T-helper 17 cell (primary cell): Measurements from ENCODE around the gene AATF. TPM values are rescaled to one million over a fixed set of nuclear protein-coding genes. Genes with fewer than 3 reads are reported as not detected.

Source experiments
- ATAC-seq: fragments of 150-1000 bp; cut with Tn5 transposase; 2 replicates; pipeline ENCODE4 v1.10.0; 2021; ENCODE audit warnings: mild to moderate bottlenecking, moderate library complexity
- DNase-seq, 3 donors: peaks; one replicate each; pipeline versions ENCODE4 v3.0.0 to v3.0.0-alpha.2; 2020 to 2021
- H3K9me3 ChIP-seq: one replicate; pipeline ENCODE4 v1.7.0; 2013; ENCODE audit warnings: low read length, mild to moderate bottlenecking; ENCODE audit not compliant: control insufficient read depth, poor library complexity, severe bottlenecking
- H3K27ac Mint-ChIP-seq: one replicate; pipeline ENCODE4 v1.8.0; 2022; ENCODE audit warnings: mild to moderate bottlenecking, moderate library complexity, mixed read lengths
- H3K27me3 Mint-ChIP-seq: one replicate; pipeline ENCODE4 v1.8.0; 2022; ENCODE audit warnings: mixed read lengths
- H3K36me3 Mint-ChIP-seq: one replicate; pipeline ENCODE4 v1.8.0; 2022; ENCODE audit warnings: low read depth, mixed read lengths
- H3K4me1 Mint-ChIP-seq: one replicate; pipeline ENCODE4 v1.8.0; 2022; ENCODE audit warnings: mild to moderate bottlenecking, mixed read lengths
- H3K4me3 Mint-ChIP-seq: one replicate; pipeline ENCODE4 v1.8.0; 2022; ENCODE audit warnings: mild to moderate bottlenecking, moderate library complexity, mixed read lengths
- total RNA-seq, 4 donors: library from RNA in 2 of 4; stranded (reverse) in 2 of 4; gene quantifications; one replicate each; pipeline ENCODE4 v1.2.3 and lab custom pipeline; 2022 to 2026

AATF gene
- total RNA-seq, 2 donors from 2014 or later = 47.8 to 56.3 TPM

- no peaks in the 10 kb centered on the region for H3K9me3 ChIP-seq
- no peak for DNase-seq
- no peaks in the 10 kb centered on the region for H3K27me3 Mint-ChIP-seq
- H3K36me3 Mint-ChIP-seq = peaks cover 24% of the 10 kb centered on the region
- H3K4me1 Mint-ChIP-seq = peaks cover 6% of the 10 kb centered on the region
- no peak overlapping the region for H3K27ac Mint-ChIP-seq
- H3K4me3 Mint-ChIP-seq = no peak overlapping the region
- no peak for ATAC-seq
Measured at GRCh38 chr17:36992701-36993100, 43.9 kb downstream of the AATF start.

- Mint-ChIP-seq H3K36me3 (peaks cover 25% of the 10 kb centered on the region), H3K4me1 (peaks cover 6% of the 10 kb centered on the region), H3K27ac (no peak overlapping the region), H3K4me3 (no peak overlapping the region), H3K27me3 (no peaks in the 10 kb centered on the region)
- H3K9me3 ChIP-seq = no peaks in the 10 kb centered on the region
- no peak for ATAC-seq
- no peak for DNase-seq
Measured at GRCh38 chr17:36993227-36993626, 44.5 kb downstream of the AATF start.

GRCh38 chr17:36994438-36994837, 45.7 kb downstream of the AATF start:
- no peak for ATAC-seq
- Mint-ChIP-seq H3K27me3 (no peaks in the 10 kb centered on the region), H3K27ac (no peak overlapping the region), H3K4me1 (peaks cover 6% of the 10 kb centered on the region), H3K36me3 (peaks cover 19% of the 10 kb centered on the region), H3K4me3 (no peak overlapping the region)
- no peaks in the 10 kb centered on the region for H3K9me3 ChIP-seq
- no peak for DNase-seq

GRCh38 chr17:36999471-36999870, 50.7 kb downstream of the AATF start:
- no peak for DNase-seq
- Mint-ChIP-seq H3K4me3 (no peak overlapping the region), H3K27ac (no peak overlapping the region), H3K36me3 (peaks cover 19% of the 10 kb centered on the region), H3K27me3 (no peaks in the 10 kb centered on the region), H3K4me1 (peaks cover 8% of the 10 kb centered on the region)
- no peaks in the 10 kb centered on the region for H3K9me3 ChIP-seq
- ATAC-seq = no peak

- ATAC-seq (no peak), DNase-seq (no peak)
- H3K9me3 ChIP-seq = no peaks in the 10 kb centered on the region
- H3K27me3 Mint-ChIP-seq = no peaks in the 10 kb centered on the region
- peaks cover 2% of the 10 kb centered on the region for H3K36me3 Mint-ChIP-seq
- H3K4me3 Mint-ChIP-seq = no peak overlapping the region
- H3K27ac Mint-ChIP-seq = no peak overlapping the region
- peaks cover 19% of the 10 kb centered on the region for H3K4me1 Mint-ChIP-seq
Measured at GRCh38 chr17:37016780-37017179, 68.0 kb downstream of the AATF start.

GRCh38 chr17:37017404-37017803, 68.7 kb downstream of the AATF start:
- H3K9me3 ChIP-seq = no peaks in the 10 kb centered on the region
- Mint-ChIP-seq H3K36me3 (peaks cover 2% of the 10 kb centered on the region), H3K4me1 (peaks cover 19% of the 10 kb centered on the region), H3K27ac (no peak overlapping the region), H3K27me3 (no peaks in the 10 kb centered on the region), H3K4me3 (no peak overlapping the region)
- DNase-seq (no peak), ATAC-seq (no peak)

- Mint-ChIP-seq H3K4me3 (no peak overlapping the region), H3K27me3 (no peaks in the 10 kb centered on the region), H3K36me3 (peaks cover 3% of the 10 kb centered on the region), H3K27ac (no peak overlapping the region), H3K4me1 (peaks cover 11% of the 10 kb centered on the region)
- no peaks in the 10 kb centered on the region for H3K9me3 ChIP-seq
- ATAC-seq = no peak
- DNase-seq = no peak
Measured at GRCh38 chr17:37019117-37019740, 70.5 kb downstream of the AATF start.

GRCh38 chr17:37019741-37020129, 71.0 kb downstream of the AATF start:
- Mint-ChIP-seq H3K36me3 (peaks cover 4% of the 10 kb centered on the region), H3K4me1 (peaks cover 11% of the 10 kb centered on the region), H3K4me3 (no peak overlapping the region), H3K27ac (no peak overlapping the region), H3K27me3 (no peaks in the 10 kb centered on the region)
- ATAC-seq = no peak
- no peak for DNase-seq
- H3K9me3 ChIP-seq = no peaks in the 10 kb centered on the region

GRCh38 chr17:37024181-37024637, 75.5 kb downstream of the AATF start:
- H3K9me3 ChIP-seq = no peaks in the 10 kb centered on the region
- Mint-ChIP-seq H3K4me1 (peaks cover 21% of the 10 kb centered on the region), H3K27ac (peak overlapping the region; percentile 89), H3K4me3 (no peak overlapping the region), H3K27me3 (no peaks in the 10 kb centered on the region), H3K36me3 (peaks cover 9% of the 10 kb centered on the region)
- no peak for ATAC-seq
- no peak for DNase-seq

GRCh38 chr17:37025238-37025637, 76.5 kb downstream of the AATF start:
- Mint-ChIP-seq H3K4me3 (no peak overlapping the region), H3K36me3 (peaks cover 9% of the 10 kb centered on the region), H3K4me1 (peaks cover 21% of the 10 kb centered on the region), H3K27me3 (no peaks in the 10 kb centered on the region), H3K27ac (peak overlapping the region; percentile 89)
- ATAC-seq = no peak
- no peak for DNase-seq
- H3K9me3 ChIP-seq = no peaks in the 10 kb centered on the region

GRCh38 chr17:37025847-37026530, 77.2 kb downstream of the AATF start:
- Mint-ChIP-seq H3K27me3 (no peaks in the 10 kb centered on the region), H3K4me1 (peaks cover 21% of the 10 kb centered on the region), H3K4me3 (no peak overlapping the region), H3K36me3 (peaks cover 9% of the 10 kb centered on the region), H3K27ac (peak overlapping the region; percentile 89)
- ATAC-seq (peak; percentile 32), DNase-seq (no peak)
- no peaks in the 10 kb centered on the region for H3K9me3 ChIP-seq

GRCh38 chr17:37026531-37026869, 77.7 kb downstream of the AATF start:
- Mint-ChIP-seq H3K4me3 (no peak overlapping the region), H3K4me1 (peaks cover 21% of the 10 kb centered on the region), H3K27me3 (no peaks in the 10 kb centered on the region), H3K36me3 (peaks cover 9% of the 10 kb centered on the region), H3K27ac (no peak overlapping the region)
- no peaks in the 10 kb centered on the region for H3K9me3 ChIP-seq
- ATAC-seq (no peak), DNase-seq (no peak)

- no peak for DNase-seq
- no peak overlapping the region for H3K4me3 Mint-ChIP-seq
- H3K27me3 Mint-ChIP-seq = no peaks in the 10 kb centered on the region
- H3K9me3 ChIP-seq = no peaks in the 10 kb centered on the region
- ATAC-seq = no peak
- peak overlapping the region; percentile 56 for H3K27ac Mint-ChIP-seq
- H3K4me1 Mint-ChIP-seq = peaks cover 21% of the 10 kb centered on the region
- peaks cover 15% of the 10 kb centered on the region for H3K36me3 Mint-ChIP-seq
Measured at GRCh38 chr17:37028040-37028439, 79.3 kb downstream of the AATF start.

GRCh38 chr17:37031493-37032083, 82.8 kb downstream of the AATF start:
- no peaks in the 10 kb centered on the region for H3K27me3 Mint-ChIP-seq
- peaks cover 2% of the 10 kb centered on the region for H3K4me1 Mint-ChIP-seq
- H3K36me3 Mint-ChIP-seq = peaks cover 9% of the 10 kb centered on the region
- ATAC-seq (no peak), DNase-seq (no peak)
- no peaks in the 10 kb centered on the region for H3K9me3 ChIP-seq
- H3K4me3 Mint-ChIP-seq = no peak overlapping the region
- no peak overlapping the region for H3K27ac Mint-ChIP-seq
